HepG2 (cell line): Measurements from ENCODE around the gene ARHGAP45. TPM values are rescaled to one million over a fixed set of nuclear protein-coding genes. Genes with fewer than 3 reads are reported as not detected.

ENCODE experiments used
- ARID3A ChIP-seq: IDR thresholded peaks from 2 replicates; pipeline ENCODE4 v1.6.1; 2012; ENCODE audit warnings: low read depth, low read length, improper control_type of control experiment
- ATF1 ChIP-seq: IDR thresholded peaks from 2 replicates; pipeline ENCODE4 v1.6.1; 2016; ENCODE audit warnings: mild to moderate bottlenecking, control low read depth
- ELF1 ChIP-seq: sonication (generic); formaldehyde crosslinking; IDR thresholded peaks from 2 replicates; pipeline ENCODE4 v1.4.0; 2020; ENCODE audit warnings: missing genetic modification reagents
- FOXC1 ChIP-seq: sonication (generic); formaldehyde crosslinking; IDR thresholded peaks from 2 replicates; pipeline ENCODE4 v1.8.0; 2022; ENCODE audit warnings: mild to moderate bottlenecking, missing genetic modification reagents, borderline replicate concordance
- KDM3A ChIP-seq: IDR thresholded peaks from 2 replicates; pipeline ENCODE4 v1.6.1; 2018; ENCODE audit warnings: low read depth, missing compliant biosample characterization
- KLF16 ChIP-seq, 2 experiments: sonication (generic) in 1 of 2; formaldehyde crosslinking in 1 of 2; IDR thresholded peaks; 2 replicates each; pipeline versions ENCODE4 v1.6.1 to v1.8.0; 2016 to 2023; ENCODE audit warnings: missing genetic modification reagents in 2 of 2, missing compliant biosample characterization in 1 of 2
- LCORL ChIP-seq, 2 experiments: fragments of 450-650 bp in 1 of 2; sonication (generic) in 1 of 2; formaldehyde crosslinking in 1 of 2; IDR thresholded peaks; 2 replicates each; pipeline versions ENCODE4 v1.5.0 to v1.6.1; 2017 to 2020; ENCODE audit warnings: antibody characterized with exemption in 1 of 2, missing genetic modification reagents in 1 of 2
- PHF8 ChIP-seq: sonication (generic); formaldehyde crosslinking; IDR thresholded peaks from 2 replicates; pipeline ENCODE4 v1.5.0; 2020; ENCODE audit warnings: missing genetic modification reagents
- POLR2A ChIP-seq, 2 experiments: IDR thresholded peaks; 2 replicates each; pipeline ENCODE4 v1.6.1; 2011; ENCODE audit warnings: low read depth in 2 of 2, low read length in 2 of 2, mild to moderate bottlenecking in 1 of 2, moderate library complexity in 1 of 2; ENCODE audit not compliant: insufficient read depth in 1 of 2
- SKIL ChIP-seq: sonication (generic); formaldehyde crosslinking; IDR thresholded peaks from 2 replicates; pipeline ENCODE4 v1.8.0; 2022; ENCODE audit warnings: missing genetic modification reagents, mild to moderate bottlenecking, moderate library complexity, borderline replicate concordance
- SOX5 ChIP-seq: IDR thresholded peaks from 2 replicates; pipeline ENCODE4 v1.6.1; 2016; ENCODE audit warnings: borderline replicate concordance
- TARDBP ChIP-seq: sonication (generic); formaldehyde crosslinking; IDR thresholded peaks from 2 replicates; pipeline ENCODE4 v1.8.0; 2022; ENCODE audit warnings: mild to moderate bottlenecking, missing genetic modification reagents
- TFE3 ChIP-seq: IDR thresholded peaks from 2 replicates; pipeline ENCODE4 v1.6.1; 2016
- THAP7 ChIP-seq: sonication (generic); formaldehyde crosslinking; IDR thresholded peaks from 2 replicates; pipeline ENCODE4 v1.8.1; 2023; ENCODE audit warnings: mild to moderate bottlenecking, missing genetic modification reagents
- TSC22D2 ChIP-seq: sonication (generic); formaldehyde crosslinking; IDR thresholded peaks from 2 replicates; pipeline ENCODE4 v1.5.1; 2020; ENCODE audit warnings: missing genetic modification reagents, mild to moderate bottlenecking, borderline replicate concordance
- ZBTB2 ChIP-seq: sonication (generic); formaldehyde crosslinking; IDR thresholded peaks from 2 replicates; pipeline ENCODE4 v1.8.0; 2022; ENCODE audit warnings: low read depth, missing genetic modification reagents
- ZNF143 ChIP-seq: sonication (generic); formaldehyde crosslinking; IDR thresholded peaks from 2 replicates; pipeline ENCODE4 v1.4.0; 2020; ENCODE audit warnings: missing genetic modification reagents
- ZNF414 ChIP-seq: sonication (generic); formaldehyde crosslinking; IDR thresholded peaks from 2 replicates; pipeline ENCODE4 v1.5.0; 2020; ENCODE audit warnings: missing genetic modification reagents
- ZNF430 ChIP-seq: sonication (generic); formaldehyde crosslinking; IDR thresholded peaks from 2 replicates; pipeline ENCODE4 v1.9.0; 2021; ENCODE audit warnings: mild to moderate bottlenecking, missing genetic modification reagents
- ZSCAN20 ChIP-seq: sonication (generic); formaldehyde crosslinking; IDR thresholded peaks from 2 replicates; pipeline ENCODE4 v1.4.0; 2020; ENCODE audit warnings: missing genetic modification reagents, mild to moderate bottlenecking, borderline replicate concordance
- polyA plus RNA-seq, 8 experiments: library from polyadenylated mRNA; depleted of rRNA in 3 of 8; stranded (reverse) in 7 of 8; unstranded in 1 of 8; fragments of >200 nt; fragmentation: Illumina TruSeq in 4 of 8; extraction: Trizol in 4 of 8; gene quantifications; 2 replicates each; pipeline versions ENCODE4 v1.2.1 to v1.2.3, GENCODE V29; 2011 to 2016; ENCODE audit warnings: low read depth in 4 of 8, missing spikeins in 1 of 8, mixed read lengths in 1 of 8; ENCODE audit not compliant: insufficient read depth in 1 of 8
- total RNA-seq, 5 experiments: library from RNA; depleted of rRNA; stranded (reverse); fragments of >200 nt; fragmentation: Illumina TruSeq; extraction: Trizol; gene quantifications; 2 replicates each; pipeline ENCODE4 v1.2.3, GENCODE V29; 2016; ENCODE audit warnings: low read depth in 1 of 5

Gene ARHGAP45
- total and polyA plus RNA-seq, 2 of the 13 experiments (the other 11 are each of a cell fraction or from before 2014, with no cell fraction given) = 0.84 to 32.0 TPM

- TF ChIP-seq ZNF414 (CRISPR knock-in tag) (peak; percentile 82; the same call in 1 of the 2 replicates), KLF16 (CRISPR knock-in tag; IDR thresholded peaks at IDR 0.05) (0 out of 4 replicates have a peak, but pooled peaks of 1 of the 2 experiments have one; percentile 44), PHF8 (CRISPR knock-in tag) (peak; percentile 60), TFE3 (peak; percentile 49), FOXC1 (CRISPR knock-in tag) (peak; percentile 50; the same call in 1 of the 2 replicates), ZNF143 (CRISPR knock-in tag) (0 out of 2 replicates have a peak, but pooled peaks have one; percentile 38), TSC22D2 (0 out of 2 replicates have a peak, but pooled peaks have one; percentile 52), POLR2A (IDR thresholded peaks at IDR 0.05; ENCODE audit: insufficient read depth in 1 of 2, low read depth in 2 of 2, low read length in 2 of 2) (peak; percentile 34 to 86; a peak in 3 of 4 replicates), ZBTB2 (CRISPR knock-in tag) (peak; percentile 51; the same call in 1 of the 2 replicates), TARDBP (CRISPR knock-in tag) (peak; percentile 81; the same call in 1 of the 2 replicates), ZNF430 (CRISPR knock-in tag) (peak; percentile 88), ELF1 (CRISPR knock-in tag) (no peak), KDM3A (CRISPR knock-in tag) (peak; percentile 36; the same call in 1 of the 2 replicates), ZSCAN20 (CRISPR knock-in tag) (no peak; the same call in 1 of the 2 replicates), SOX5 (0 out of 2 replicates have a peak, but pooled peaks have one; percentile 19), ARID3A (no peak), ATF1 (CRISPR knock-in tag) (no peak), THAP7 (peak; percentile 90; the same call in 1 of the 2 replicates), LCORL (IDR thresholded peaks at IDR 0.05) (no peak), LCORL (CRISPR knock-in tag; IDR thresholded peaks at IDR 0.05) (peak; percentile 77; the same call in 1 of the 2 replicates), SKIL (CRISPR knock-in tag) (peak; percentile 75)
Measured at GRCh38 chr19:1050989-1051788, 15.8 kb upstream of the ARHGAP45 start (continued).
